ENCODE measurements around the gene USP17L29.
"Not testable (repeated sequence)": the region's sequence is repeated elsewhere in the genome, so short reads cannot be mapped to it uniquely, and the experiment has no call there.

USP17L29 gene

DNA sequence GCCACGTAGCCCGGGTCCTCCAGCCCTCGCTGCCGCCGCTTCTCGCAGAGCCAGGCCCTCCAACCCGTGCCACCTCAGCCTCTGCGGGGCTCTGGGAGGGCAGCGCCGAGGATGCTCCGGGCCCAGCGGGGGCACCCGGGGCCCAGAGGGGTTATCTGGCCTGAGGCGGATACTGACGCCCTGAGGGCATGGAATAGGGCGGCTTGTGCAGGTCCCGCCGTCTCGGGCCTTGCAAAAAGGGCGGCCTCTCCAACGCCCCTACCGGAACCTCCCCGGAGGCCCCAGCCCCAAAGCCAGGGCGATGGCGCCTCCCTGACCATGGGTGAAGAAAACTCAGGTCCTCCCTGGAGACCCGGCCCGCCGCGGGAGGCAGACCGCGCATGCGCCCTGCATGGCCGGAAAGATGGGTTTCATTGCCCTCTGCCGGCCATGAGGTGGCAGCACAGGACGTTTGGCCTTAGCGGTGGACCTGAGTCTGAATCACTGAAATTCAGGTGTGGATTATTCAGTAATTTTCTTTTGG is 27.6 kb downstream of the USP17L29 start:
- H3K36me3 ChIP-seq (ENCODE audit: control insufficient read depth, insufficient read depth, low read length); H3K9me3 ChIP-seq (ENCODE audit: control insufficient read depth, insufficient read depth, low read length); H3K27me3 ChIP-seq (ENCODE audit: control insufficient read depth, insufficient read depth, low read length); H3K9ac ChIP-seq (ENCODE audit: low read depth, low read length); H3K4me1 ChIP-seq (ENCODE audit: control insufficient read depth, insufficient read depth, low read length); H3K4me3 ChIP-seq (ENCODE audit: low read depth, low read length); H3K27ac ChIP-seq (ENCODE audit: low read depth, low read length): not testable (repeated sequence)

DNA sequence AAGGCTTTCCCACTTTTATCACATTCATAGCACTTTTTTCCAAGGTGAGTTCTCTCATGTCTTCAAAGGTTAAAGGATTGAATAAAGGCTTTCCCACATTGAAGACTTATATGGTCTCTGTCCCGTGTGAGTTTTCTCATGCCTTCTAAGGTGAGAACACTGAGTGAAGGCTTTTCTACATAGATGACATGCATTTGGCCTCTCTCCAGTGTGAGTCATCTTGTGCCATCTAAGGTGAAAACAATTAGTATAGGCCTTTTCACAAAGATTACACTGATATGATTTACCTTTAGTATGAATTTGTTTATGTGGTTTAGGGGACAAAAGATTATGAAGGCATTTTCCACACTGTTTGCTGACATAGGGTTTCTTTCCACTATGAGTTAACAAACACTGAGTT is 30.7 kb downstream of the USP17L29 start:
- Histone ChIP-seq H3K9ac (ENCODE audit: low read depth, low read length) (no peak overlapping the region), H3K4me3 (ENCODE audit: low read depth, low read length) (no peak overlapping the region), H3K27me3 (ENCODE audit: control insufficient read depth, insufficient read depth, low read length) (no peaks in the 10 kb centered on the region), H3K9me3 (ENCODE audit: control insufficient read depth, insufficient read depth, low read length) (no peaks in the 10 kb centered on the region; the same call in 1 of the 2 replicates), H3K36me3 (ENCODE audit: control insufficient read depth, insufficient read depth, low read length) (no peaks in the 10 kb centered on the region), H3K27ac (ENCODE audit: low read depth, low read length) (no peak overlapping the region), H3K4me1 (ENCODE audit: control insufficient read depth, insufficient read depth, low read length) (no peaks in the 10 kb centered on the region)

DNA sequence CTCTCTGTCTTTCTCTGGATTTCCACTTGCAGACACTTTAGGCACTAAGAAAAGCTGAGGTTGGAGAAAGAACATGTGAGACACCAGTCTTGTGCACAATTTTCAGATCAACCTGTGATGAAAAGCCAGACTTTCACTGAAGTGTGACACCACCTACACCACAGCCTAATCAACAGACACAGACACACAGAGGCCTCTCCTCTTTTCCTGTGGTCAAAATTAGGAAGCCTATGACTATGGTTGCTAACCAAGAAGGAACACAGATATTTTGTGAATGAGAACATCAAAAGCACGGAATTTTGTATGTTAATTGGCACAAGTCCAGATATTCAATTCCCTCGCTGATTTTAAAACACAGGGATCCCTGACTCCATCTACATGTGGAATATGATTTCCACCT is 35.6 kb downstream of the USP17L29 start:
- H3K27me3 ChIP-seq (ENCODE audit: control insufficient read depth, insufficient read depth, low read length); H3K27ac ChIP-seq (ENCODE audit: low read depth, low read length); H3K4me3 ChIP-seq (ENCODE audit: low read depth, low read length); H3K9me3 ChIP-seq (ENCODE audit: control insufficient read depth, insufficient read depth, low read length); H3K9ac ChIP-seq (ENCODE audit: low read depth, low read length); H3K36me3 ChIP-seq (ENCODE audit: control insufficient read depth, insufficient read depth, low read length); H3K4me1 ChIP-seq (ENCODE audit: control insufficient read depth, insufficient read depth, low read length): not testable (repeated sequence)
